GM21515 (cell line): Measurements from ENCODE around the gene SULT1C2.
"Not testable (repeated sequence)": the region's sequence is repeated elsewhere in the genome, so short reads cannot be mapped to it uniquely, and the experiment has no call there.

ENCODE experiments used
- ATAC-seq: cut with Tn5 transposase; IDR thresholded peaks from one replicate; pipeline ENCODE4 v1.9.1; 2021; ENCODE audit not compliant: unreplicated experiment

Gene SULT1C2

DNA sequence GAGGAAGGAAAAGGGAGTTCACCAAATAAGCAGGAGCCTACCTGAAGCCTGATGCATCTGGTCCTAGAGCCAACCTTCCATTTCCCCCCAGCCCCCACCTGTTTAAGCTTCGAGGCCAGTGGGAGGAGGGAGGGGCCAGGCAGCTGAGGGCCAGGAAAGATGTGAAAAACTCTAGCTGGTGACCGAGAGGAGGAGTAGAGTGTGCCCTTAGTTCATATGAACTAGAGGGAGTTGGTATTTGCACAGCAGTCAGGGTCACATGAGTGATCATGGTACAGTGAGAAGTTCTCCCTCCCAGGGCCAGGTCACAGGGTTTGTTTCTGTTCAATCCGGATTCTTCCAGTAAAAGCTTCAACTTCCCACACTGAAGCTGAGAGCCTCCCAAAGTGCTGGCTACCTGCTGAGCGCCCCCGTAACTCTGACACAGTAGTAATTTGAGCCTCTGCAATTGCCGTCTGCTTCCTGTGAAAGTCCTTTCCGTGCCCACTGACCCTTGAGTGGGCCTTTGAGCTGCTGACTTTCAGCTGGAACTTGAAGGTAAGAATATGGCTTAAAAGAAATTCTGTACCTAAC is at the start of gene SULT1C2:
SULT1C2 (plus strand) TSS at position 362 of the 573 bp plus-strand sequence. CDS start 4,773 bp downstream, outside the sequence.
- ATAC-seq: no peak

DNA sequence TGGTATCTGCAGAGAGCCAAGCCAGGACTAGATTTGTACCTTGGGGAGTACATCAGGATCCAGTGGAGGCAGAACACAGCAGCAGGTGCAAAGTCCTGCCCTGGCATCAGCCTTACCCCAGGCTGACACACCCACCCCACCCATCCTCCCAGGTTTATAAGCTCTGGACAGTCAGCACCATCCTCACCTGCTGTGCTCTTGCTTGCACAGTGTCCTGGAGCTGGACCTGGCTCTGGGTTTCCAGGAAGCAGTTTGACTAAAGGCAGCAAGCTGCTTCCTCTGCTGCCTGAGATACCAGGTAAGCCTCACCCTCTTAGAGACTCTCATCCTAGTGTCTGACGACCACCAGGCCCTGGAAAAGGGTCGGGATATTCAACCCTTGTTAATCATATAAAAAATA is 48.9 kb upstream of the SULT1C2 start, which contains the start of gene SULT1C3:
SULT1C3 (plus strand) TSS at position 183 of the 400 bp plus-strand sequence. CDS start 7,227 bp downstream, outside the sequence.
- no peak for ATAC-seq

DNA sequence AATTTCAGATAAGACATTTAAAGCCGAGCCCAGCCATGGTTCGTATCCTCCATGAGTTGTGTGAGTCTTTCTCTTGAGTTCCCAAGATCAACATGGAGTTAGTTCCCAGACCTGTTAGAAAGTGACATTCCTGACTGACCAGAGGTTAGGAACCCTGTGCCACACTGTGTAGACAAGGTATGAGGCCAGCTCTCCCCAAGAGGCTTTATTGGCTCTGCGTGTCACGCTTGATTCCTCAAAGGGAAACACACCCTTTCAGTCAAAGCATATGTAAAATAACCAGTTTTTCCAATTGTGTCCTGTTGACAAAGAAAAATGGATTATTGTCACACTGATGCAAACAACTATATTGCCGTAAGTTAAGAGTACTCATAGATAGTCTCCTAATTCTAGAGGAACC is 47.7 kb upstream of the SULT1C2 start:
- ATAC-seq: no peak

DNA sequence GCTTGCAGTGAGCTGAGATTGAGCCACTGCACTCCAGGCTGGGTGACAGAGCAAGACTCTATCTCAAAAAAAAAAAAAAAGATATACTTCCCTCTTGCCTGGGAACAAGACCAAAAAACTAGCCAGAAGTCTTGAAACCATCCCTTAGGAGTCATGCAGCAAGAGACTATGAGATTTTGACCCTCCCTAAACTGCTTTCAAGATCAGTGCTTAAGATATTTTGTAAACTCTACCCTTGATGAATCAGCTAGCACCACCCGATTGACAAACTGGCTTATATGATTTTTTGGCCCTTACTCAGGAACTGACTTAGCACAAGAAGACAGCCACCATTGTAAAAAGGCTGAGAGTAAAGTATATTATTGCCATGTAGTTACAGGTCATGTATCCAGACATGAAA is 45.1 kb upstream of the SULT1C2 start:
- no peak for ATAC-seq

DNA sequence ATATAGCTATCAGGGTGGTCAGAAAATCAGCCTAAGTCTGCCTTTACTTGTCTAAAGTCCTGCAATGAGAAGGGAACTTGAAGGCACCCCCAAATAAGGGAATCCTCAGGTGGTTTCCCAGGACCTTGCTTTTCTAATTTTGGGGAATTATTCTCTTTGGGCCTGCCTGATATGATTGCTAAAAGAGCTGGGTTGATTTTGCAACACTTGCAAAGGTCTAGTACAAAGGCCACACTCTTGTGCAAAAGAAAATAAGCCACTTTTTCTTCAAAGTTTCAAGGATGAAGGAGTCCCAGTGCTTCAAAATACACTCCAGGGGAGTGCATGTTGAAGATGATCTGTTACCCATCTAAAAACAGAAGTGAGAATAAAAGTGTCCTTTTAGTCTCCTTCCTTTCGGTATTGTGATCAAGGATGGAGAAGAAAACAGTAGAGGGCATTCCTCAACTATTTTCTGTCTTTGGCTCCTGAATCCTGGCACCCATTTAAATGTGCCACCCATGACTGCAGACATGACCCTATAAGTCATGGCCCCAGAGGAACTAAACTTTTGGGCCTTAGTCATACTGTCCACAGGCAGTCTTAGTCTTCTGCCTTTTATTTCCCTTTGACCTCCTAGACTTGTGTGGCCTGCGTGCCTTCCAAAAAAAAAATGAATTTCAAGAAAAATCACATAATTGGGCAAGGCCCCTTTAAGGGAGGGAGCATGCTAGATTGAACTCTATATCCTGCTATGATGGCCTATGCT is 43.9 kb upstream of the SULT1C2 start:
- ATAC-seq: no peak

DNA sequence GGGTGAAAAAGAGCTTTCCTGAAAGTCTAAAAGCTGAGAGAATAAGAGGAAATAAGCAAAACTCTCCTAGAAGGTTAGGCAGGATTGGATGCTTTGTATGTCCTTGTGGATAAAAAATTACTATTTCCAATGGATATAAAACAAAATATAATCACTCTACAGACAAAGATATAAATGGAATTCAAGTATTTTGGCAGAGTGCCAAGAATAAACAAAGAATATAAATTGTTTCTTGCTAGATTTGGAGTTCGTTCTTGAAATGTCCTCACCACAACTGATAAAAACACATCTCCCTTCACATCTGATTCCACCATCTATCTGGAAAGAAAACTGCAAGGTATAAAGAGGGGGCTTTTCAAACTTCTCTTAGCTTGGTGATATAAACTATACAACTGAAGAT is 35.6 kb upstream of the SULT1C2 start:
- no peak for ATAC-seq

DNA sequence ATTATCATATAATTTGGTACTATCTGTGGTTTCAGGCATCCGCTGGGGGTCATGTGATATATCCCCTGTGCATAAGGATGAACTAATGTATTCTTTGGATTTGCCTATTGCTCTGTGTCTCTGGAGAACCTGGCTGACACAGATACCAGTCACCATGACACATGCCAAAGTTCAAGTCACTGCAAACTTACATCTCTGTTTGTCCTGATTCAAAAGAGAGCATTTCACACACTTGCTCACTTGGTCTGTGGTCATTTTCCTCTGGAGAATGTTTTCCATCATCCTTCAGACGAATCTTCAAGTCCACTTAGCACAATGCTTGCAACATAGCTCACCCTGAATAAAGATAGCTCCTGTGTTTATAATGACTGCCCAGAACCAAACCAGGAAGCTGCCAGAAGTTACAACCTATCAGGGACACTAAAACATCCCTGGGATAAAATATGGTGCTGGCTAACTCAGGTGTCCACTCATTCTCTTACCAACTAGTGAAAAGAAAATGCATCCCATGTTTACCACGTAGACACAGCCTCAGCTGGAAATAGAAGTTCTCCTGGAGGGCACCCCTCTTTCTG is 30.9 kb upstream of the SULT1C2 start:
- ATAC-seq: no peak

DNA sequence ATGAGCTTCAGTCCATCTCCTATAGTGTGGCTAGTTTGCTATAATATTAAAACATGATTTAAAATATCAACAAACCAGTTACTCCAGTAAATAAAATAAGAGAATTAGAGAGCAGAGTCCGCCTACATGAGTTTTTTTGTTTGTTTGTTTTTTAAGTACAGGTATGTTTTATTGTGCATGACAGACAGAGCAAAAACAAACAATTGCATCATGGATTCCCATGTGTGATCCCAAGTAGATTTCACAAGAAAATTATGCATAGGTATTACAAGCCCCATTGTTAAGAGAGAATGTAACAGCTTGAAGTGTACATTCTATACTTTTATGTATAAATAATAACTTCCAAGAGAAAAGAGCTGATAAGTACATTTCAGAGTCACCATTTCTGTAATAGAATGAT is 27.9 kb upstream of the SULT1C2 start:
- ATAC-seq: no peak

DNA sequence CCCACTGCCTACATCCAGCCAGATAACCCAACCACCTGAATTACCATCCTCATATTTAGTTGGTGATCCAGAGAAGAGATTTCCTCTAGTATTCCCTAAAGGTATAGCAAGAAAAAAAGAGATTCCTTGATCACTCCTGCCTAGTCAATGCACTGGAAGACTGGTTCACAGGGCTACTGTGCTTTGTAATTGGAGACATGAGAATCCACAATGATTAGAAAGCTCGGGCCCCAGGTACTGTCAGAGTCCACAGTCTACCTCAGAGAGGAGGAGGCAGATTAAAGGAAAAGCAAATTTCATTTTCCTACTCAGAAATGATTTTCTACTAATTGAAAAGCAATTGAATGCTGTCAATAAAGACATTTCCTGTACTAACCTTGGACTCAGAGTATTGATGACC is 26.7 kb upstream of the SULT1C2 start:
- no peak for ATAC-seq

DNA sequence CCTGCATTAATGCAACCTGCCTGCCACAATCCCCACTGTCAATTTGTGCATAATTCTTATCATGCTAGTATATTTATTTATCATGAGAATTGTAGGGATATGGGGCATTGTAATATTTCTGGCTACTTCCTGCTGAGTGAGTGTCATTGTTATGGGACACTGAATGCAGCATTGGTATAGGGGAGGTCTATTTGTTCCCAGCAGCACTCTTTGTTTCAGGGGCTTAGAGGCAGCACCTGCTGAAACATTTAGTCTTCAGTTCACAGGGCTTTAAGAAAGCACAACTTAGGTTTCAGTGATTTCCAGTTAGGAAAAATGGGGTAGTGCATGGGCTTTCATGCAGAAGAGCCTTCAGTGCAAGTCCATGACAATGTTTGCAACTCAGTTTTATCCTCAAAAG is 25.3 kb upstream of the SULT1C2 start:
- no peak for ATAC-seq

DNA sequence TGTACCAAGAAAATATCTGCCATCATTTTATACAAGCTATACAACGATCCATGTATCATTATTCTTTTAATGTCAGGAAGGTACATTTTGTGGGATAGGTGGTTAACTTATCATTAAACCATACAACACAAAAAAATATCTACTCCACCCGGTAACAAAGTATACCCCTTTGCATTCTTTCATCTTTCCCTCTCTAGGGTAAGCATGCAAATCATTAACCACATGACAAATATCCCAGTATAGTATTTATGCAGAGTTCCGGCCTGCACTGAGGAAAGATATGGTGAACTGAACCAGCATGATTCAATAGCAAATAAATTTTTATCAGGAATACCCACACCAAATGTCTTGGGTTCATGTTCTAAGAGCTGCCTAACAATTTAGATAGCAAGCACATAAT is 22.5 kb upstream of the SULT1C2 start:
- no peak for ATAC-seq

DNA sequence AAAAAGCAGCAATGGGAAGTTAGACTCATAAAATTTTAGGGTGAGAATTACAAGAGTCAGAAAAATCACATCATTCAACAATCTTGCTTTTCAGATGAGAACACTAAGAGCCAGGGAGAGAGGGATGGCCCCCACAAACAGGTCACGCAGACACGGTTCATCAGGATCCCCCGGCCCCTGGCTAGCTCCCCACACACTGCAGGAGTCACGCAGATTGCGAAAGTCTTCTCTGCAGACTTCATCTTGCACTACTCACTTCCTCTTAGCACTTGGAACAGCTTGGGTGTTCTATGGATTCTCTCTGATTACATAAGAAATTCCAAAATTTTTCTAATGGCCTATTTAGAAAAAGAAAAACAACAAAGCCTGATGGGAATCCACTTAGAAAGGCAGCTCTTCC is 21.6 kb upstream of the SULT1C2 start:
- no peak for ATAC-seq

DNA sequence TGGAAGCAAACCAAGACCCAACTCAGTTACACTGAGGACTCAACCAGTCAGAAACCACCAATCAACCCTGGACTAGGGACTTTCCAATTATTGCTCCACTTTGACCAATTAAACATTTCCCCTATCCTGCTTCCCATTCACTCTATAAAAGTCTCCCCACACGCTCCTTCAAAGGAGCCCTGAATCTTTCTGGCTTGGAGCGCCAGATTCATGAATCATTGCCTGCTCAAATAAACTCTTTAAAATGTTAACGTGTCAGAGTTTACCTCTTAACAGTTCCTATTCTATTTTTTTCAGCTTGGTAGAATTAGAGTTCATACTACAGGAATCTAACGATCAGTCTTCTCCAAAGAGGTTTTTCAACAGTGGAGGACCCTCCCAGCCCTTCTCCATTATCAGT is 20.7 kb upstream of the SULT1C2 start:
- no peak for ATAC-seq

DNA sequence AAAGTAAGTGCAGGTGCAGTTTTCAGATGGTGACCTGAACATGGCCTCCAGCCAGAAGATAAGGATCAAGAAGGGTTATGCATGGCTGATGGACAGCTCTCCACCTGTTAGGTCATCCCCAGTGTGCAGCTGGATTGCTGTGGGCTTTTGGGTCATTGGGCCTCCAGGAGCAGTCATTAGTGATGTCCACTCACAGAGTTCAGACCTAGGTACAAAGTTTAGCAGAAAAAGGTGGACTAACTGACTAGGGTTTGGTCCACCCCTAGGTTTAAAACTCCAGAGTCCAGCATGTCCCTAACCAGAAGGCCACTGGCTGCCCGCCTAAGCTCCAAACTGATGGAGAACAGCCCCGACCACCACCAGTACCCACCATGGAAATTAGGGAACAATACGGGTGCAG is 18.3 kb upstream of the SULT1C2 start:
- ATAC-seq: no peak

DNA sequence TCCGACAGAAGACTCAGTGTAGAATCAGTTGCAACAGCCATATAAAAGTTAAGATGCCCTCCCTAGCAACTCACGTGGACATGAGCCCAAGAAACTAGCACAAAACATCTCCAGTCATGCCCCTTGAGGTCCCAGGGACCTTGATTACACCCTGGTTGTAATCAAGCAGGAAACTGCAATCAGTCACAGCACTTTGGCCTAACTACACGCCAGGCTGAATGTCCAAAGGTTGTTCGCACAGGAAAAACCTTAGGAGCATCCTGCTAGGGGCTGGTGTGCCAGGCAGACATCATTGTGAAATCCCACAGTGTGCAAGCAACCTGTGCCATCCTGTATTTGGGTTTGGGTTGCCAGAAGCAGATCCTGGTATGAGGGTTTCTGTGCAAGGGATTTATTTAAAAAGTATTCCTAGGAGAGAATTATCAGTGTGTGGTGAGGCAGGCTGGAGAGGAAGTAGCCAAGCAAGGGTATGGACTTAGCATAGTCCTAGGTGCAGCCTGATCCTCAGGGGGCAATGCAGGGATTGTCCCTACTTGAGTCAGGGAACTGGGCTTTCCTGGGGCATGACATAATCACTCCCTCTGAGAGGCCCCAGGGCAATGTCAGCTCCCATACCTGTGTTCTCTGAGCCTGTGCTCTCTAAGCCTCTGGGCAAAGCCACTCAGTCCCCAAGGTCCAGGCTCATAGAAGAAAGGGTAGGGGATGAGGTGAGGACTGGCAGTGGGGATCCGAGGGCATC is 17.8 kb upstream of the SULT1C2 start:
- ATAC-seq: no peak

DNA sequence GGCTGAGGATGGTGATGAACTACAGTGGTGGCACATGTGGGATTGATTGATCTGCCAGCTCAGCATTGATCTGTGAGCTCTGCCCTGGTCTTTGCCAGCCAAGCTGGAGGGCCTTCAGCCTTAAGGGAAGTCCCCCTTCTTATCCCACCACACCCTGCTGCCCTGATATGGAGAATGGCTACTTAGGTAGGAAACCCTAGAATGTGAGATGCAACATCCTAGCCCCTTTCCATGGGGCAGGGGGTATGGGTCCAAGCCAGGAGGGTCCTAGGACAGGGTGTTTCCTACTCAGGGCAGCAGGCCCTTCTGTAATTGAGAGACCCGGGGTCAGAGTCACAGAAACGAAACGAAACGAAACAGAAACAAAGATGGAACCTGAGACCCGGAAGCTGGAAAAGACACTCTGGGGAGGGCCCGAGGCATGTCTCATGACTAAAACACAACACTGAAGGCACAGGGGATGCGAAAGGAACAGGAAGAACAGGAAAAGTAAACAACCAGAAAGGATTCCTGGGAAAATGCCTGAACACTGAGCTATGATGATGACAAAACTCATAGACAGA is 16.9 kb upstream of the SULT1C2 start:
- no peak for ATAC-seq

DNA sequence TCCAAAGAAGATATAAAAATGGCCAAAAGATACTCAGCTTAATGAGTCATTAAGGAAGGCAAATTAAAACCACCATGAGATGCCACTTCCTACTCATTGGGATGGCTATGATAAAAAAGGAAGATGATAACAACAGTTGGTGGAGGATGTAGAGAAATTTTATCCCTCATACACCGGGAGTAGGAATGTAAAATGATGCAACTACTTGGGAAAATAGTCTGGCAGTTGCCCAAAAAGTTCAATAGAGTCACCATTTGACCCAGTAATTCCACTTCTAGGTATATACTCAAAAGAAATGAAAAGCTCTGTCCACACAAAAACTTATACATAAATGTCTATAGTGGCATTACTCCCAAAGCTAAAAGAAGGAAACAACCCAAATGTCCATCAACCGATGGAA is 10.1 kb upstream of the SULT1C2 start:
- no peak for ATAC-seq

DNA sequence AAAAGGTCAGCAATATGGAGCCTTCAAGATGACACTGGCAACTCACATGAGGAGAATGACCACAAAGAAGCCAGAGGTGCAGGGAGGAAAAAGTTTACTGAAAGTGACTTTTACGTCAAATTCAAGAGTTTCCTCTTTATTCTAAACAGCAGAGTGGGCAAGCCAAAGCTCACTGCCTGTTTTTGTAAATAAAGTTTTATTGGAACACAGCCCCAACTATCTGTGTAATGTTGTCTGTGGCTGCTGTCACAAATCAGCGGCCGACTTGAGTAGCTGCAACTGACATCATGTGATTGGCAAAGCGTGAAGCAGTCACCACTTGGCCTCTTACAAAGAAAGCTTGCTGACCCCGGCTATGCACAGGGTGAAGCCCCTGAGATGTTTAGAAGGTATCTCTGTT is 9.2 kb upstream of the SULT1C2 start:
- ATAC-seq: no peak

DNA sequence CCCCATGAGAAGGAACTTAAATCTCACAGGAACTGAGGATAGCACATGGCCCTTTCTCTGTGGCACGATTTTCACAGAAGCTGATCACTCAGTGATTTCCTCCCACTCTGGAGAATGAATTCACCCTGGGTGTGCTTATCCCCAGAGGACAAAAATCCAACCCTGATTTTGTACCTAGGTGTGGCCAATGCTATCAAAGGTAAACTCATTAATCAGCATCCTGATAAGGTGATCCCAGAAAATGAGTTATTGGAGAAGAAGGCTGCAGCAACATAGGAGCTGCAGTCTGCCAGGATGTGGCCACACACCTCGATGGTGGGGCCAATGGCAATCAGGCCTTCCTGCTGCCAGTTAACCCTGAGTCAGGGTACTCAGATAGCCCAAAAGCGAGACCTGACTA is 8.2 kb upstream of the SULT1C2 start:
- ATAC-seq: no peak

DNA sequence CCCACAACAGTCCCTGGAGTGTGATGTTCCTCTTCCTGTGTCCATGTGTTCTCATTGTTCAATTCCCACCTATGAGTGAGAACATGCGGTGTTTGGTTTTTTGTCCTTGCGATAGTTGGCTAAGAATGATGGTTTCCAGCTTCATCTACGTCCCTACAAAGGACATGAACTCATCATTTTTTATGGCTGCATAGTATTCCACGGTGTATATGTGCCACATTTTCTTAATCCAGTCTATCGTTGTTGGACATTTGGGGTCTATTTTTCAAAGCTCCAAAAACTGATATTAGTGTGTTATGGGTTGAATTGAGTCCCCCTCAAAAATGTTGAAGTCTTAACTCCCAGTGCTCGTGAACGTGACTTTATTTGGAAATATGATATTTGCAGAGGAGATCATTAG is 4.1 kb upstream of the SULT1C2 start:
- ATAC-seq: not testable (repeated sequence)

DNA sequence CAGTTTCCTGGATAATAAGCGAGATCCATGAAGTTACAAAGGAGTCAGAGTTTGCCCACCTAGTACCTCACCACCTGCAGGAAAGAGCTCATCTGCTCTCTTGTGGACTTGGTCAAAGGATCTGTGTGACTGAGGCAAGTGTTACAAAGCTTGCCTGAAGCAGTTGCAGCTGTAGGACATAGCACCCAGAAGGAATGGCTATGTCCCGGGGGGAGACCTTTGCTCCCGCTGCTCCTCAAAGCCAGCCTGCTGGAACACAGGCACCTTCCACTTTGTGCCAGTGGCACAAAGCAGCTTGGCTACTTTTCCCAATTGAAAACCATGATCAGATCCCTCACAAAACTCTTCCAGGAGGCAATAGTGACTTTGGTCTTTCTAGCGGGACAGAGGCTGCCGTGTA is 3.1 kb upstream of the SULT1C2 start:
- ATAC-seq: no peak
